CD4-positive, alpha-beta T cell treated with Interleukin-6 at 100 ng/mL for 8 hours (primary cell): ENCODE results near the gene STK26.
"Not testable (repeated sequence)": the region's sequence is repeated elsewhere in the genome, so short reads cannot be mapped to it uniquely, and the experiment has no call there.

Experiments
- DNase-seq: peaks from one replicate; pipeline ENCODE4 v3.0.0-alpha.2; 2020; ENCODE audit warnings: mixed read lengths, low spot score

Gene STK26

GRCh38 chrX:132037479-132037993, 14.4 kb downstream of the STK26 start:
- no peak for DNase-seq

- no peak for DNase-seq
Observed at GRCh38 chrX:132040066-132040465, 17.0 kb downstream of the STK26 start.

- no peak for DNase-seq
Observed at GRCh38 chrX:132041015-132041414, 17.9 kb downstream of the STK26 start.

GRCh38 chrX:132043977-132044376, 20.9 kb downstream of the STK26 start:
- no peak for DNase-seq

- DNase-seq = no peak
Observed at GRCh38 chrX:132044953-132045352, 21.9 kb downstream of the STK26 start.

GRCh38 chrX:132045456-132045855, 22.4 kb downstream of the STK26 start:
- DNase-seq = no peak

GRCh38 chrX:132046533-132046932, 23.4 kb downstream of the STK26 start:
- no peak for DNase-seq

- DNase-seq = not testable (repeated sequence)
Observed at GRCh38 chrX:132051778-132052177, 28.7 kb downstream of the STK26 start.

- DNase-seq = no peak
Observed at GRCh38 chrX:132058050-132058449, 34.9 kb downstream of the STK26 start.

- DNase-seq = no peak
Observed at GRCh38 chrX:132058975-132059374, 35.9 kb downstream of the STK26 start.

GRCh38 chrX:132059973-132060540, 37.0 kb downstream of the STK26 start:
- no peak for DNase-seq

GRCh38 chrX:132063334-132063733, 40.2 kb downstream of the STK26 start:
- DNase-seq = no peak

- no peak for DNase-seq
Observed at GRCh38 chrX:132063862-132064261, 40.8 kb downstream of the STK26 start.

- DNase-seq = no peak
Observed at GRCh38 chrX:132068405-132068804, 45.3 kb downstream of the STK26 start.

- DNase-seq = no peak
Observed at GRCh38 chrX:132071254-132071653, 48.2 kb downstream of the STK26 start.

- no peak for DNase-seq
Observed at GRCh38 chrX:132077414-132077813, 54.3 kb downstream of the STK26 start.

GRCh38 chrX:132077912-132078311, 54.8 kb downstream of the STK26 start:
- DNase-seq = no peak

- no peak for DNase-seq
Observed at GRCh38 chrX:132085786-132086185, 62.7 kb downstream of the STK26 start.

- no peak for DNase-seq
Observed at GRCh38 chrX:132086672-132087071, 63.6 kb downstream of the STK26 start.

GRCh38 chrX:132088864-132089263, 65.8 kb downstream of the STK26 start:
- DNase-seq = no peak

GRCh38 chrX:132090403-132091159, 67.5 kb downstream of the STK26 start:
- no peak for DNase-seq

- DNase-seq = peak; percentile 40
Observed at GRCh38 chrX:132092439-132093065, 69.5 kb downstream of the STK26 start.

- DNase-seq = no peak
Observed at GRCh38 chrX:132093239-132093860, 70.2 kb downstream of the STK26 start.
